IPS-15b (cell line): ENCODE data around the gene XRRA1.
"Not testable (repeated sequence)": the region's sequence is repeated elsewhere in the genome, so short reads cannot be mapped to it uniquely, and the experiment has no call there.

Experiments used
- H3K27me3 ChIP-seq: one replicate; pipeline ENCODE4 v1.6.1; 2013; ENCODE audit warnings: low read length; ENCODE audit not compliant: control insufficient read depth, insufficient read depth
- H3K36me3 ChIP-seq: one replicate; pipeline ENCODE4 v1.6.1; 2013; ENCODE audit warnings: low read length; ENCODE audit not compliant: control insufficient read depth, insufficient read depth
- H3K4me1 ChIP-seq: one replicate; pipeline ENCODE4 v1.6.1; 2013; ENCODE audit warnings: mild to moderate bottlenecking, low read length; ENCODE audit not compliant: control insufficient read depth, insufficient read depth
- H3K4me3 ChIP-seq: one replicate; pipeline ENCODE4 v1.5.1; 2013; ENCODE audit warnings: low read depth, low read length
- H3K9ac ChIP-seq: one replicate; pipeline ENCODE4 v1.6.1; 2013; ENCODE audit warnings: low read depth, mild to moderate bottlenecking, low read length
- H3K9me3 ChIP-seq: one replicate; pipeline ENCODE4 v1.6.1; 2013; ENCODE audit warnings: mild to moderate bottlenecking, low read length; ENCODE audit not compliant: control insufficient read depth, insufficient read depth

XRRA1 gene

GRCh38 chr11:74927496-74927895 lies 21.4 kb downstream of the XRRA1 start:
- no peaks in the 10 kb centered on the region for H3K36me3 ChIP-seq
- no peak overlapping the region for H3K9ac ChIP-seq

GRCh38 chr11:74926304-74927030 lies 22.4 kb downstream of the XRRA1 start:
- no peak overlapping the region for H3K4me3 ChIP-seq

More at GRCh38 chr11:74927496-74927895, 21.4 kb downstream of the XRRA1 start:
- Histone ChIP-seq H3K27me3 (no peaks in the 10 kb centered on the region), H3K4me1 (no peaks in the 10 kb centered on the region), H3K9me3 (no peaks in the 10 kb centered on the region), H3K4me3 (no peak overlapping the region)

DNA sequence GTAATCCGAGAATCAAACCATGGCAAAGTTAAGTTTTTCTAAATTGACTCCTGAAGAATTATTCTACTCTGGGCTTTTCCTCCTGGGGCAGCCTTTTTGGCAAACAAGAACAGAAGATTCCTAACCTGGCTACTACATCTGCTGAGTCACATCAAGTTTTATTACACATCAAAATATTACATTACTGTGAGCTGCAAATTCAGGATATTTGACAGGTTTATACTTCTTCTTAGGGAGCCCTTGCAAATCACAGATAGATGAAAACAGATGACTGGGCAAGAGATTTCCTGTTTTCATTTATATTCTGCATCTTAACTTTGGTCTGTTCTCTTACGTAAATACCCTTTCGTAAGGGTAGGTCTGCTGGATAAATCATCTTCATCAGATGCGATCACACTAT lies 23.6 kb downstream of the XRRA1 start:
- Histone ChIP-seq H3K27me3 (no peaks in the 10 kb centered on the region), H3K4me1 (no peaks in the 10 kb centered on the region), H3K9me3 (no peaks in the 10 kb centered on the region), H3K4me3 (no peak overlapping the region), H3K9ac (no peak overlapping the region), H3K36me3 (no peaks in the 10 kb centered on the region)

More at GRCh38 chr11:74926304-74927030, 22.4 kb downstream of the XRRA1 start:
- Histone ChIP-seq H3K9ac (no peak overlapping the region), H3K9me3 (no peaks in the 10 kb centered on the region), H3K36me3 (no peaks in the 10 kb centered on the region), H3K4me1 (no peaks in the 10 kb centered on the region), H3K27me3 (no peaks in the 10 kb centered on the region)

DNA sequence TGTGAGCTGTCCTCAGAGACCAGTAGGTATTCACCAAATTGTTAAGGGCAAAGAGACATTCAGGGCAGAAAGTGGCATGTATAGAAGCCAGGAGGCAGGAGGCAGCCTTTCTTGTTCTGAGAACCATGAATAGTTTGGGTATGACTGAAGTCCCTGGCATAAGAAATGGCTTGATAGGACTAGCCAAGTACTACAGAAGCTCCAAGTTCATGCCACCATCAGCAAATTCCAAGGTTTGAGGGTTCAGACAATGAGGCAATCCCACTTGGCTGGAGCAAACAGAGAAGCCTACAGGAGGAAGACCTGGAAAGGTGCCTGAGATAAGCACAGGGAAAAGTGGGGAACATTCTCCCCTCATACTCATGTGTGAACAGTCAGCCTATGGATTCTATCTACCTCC lies 25.8 kb downstream of the XRRA1 start:
- H3K4me3 ChIP-seq: no peak overlapping the region
- no peaks in the 10 kb centered on the region for H3K4me1 ChIP-seq
- H3K36me3 ChIP-seq: no peaks in the 10 kb centered on the region
- H3K9ac ChIP-seq: no peak overlapping the region
- no peaks in the 10 kb centered on the region for H3K9me3 ChIP-seq
- no peaks in the 10 kb centered on the region for H3K27me3 ChIP-seq

- Histone ChIP-seq H3K36me3 (no peaks in the 10 kb centered on the region), H3K4me3 (no peak overlapping the region)
These were observed 39.1 kb downstream of the XRRA1 start for GRCh38 chr11:74909812-74910211.

DNA sequence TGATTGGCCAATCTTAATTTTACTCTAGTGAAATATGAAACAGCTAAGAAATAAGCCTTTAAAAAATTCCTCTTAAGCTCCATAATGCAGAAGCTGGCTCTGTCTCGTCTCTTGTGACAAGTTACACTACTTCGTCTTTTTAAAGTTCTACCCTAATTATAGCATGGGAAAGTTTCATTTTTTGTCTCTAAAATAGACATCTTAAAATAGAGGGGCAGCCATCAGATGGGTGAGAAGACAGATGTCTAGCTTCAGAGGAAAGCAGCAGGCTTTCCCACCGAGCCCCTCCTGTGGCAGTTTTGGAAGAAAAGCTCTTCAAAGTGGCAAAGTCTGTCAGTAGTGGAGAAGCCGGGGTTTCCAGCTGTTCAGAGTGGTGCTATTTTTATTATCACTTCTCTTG lies 39.5 kb downstream of the XRRA1 start:
- Histone ChIP-seq H3K4me1 (no peaks in the 10 kb centered on the region), H3K27me3 (no peaks in the 10 kb centered on the region), H3K9me3 (no peaks in the 10 kb centered on the region), H3K36me3 (no peaks in the 10 kb centered on the region), H3K9ac (no peak overlapping the region), H3K4me3 (no peak overlapping the region)

More at GRCh38 chr11:74909812-74910211, 39.1 kb downstream of the XRRA1 start:
- H3K9ac ChIP-seq: no peak overlapping the region
- H3K4me1 ChIP-seq: no peaks in the 10 kb centered on the region
- no peaks in the 10 kb centered on the region for H3K9me3 ChIP-seq
- no peaks in the 10 kb centered on the region for H3K27me3 ChIP-seq

DNA sequence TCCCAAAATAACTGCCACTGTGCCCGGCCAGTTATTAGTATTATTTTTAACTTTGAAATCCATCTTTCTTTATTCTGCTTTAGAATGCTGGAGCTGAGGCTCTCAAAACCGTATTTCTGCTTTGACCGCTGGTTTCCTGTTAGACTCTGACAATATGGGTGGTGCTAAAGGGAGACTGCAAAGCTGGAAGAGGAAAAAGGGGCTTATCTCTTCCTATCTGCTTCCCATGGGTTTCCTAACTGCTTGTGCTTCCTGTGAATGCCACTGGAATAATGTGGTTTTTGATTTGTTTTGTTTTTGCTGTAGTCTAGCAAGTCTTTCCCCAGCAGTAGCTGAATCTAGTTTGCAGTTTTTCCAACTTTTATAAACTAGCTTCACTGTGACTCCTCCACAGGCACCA lies 43.6 kb downstream of the XRRA1 start:
- H3K4me3 ChIP-seq: no peak overlapping the region
- H3K36me3 ChIP-seq: no peaks in the 10 kb centered on the region
- no peak overlapping the region for H3K9ac ChIP-seq
- H3K9me3 ChIP-seq: no peaks in the 10 kb centered on the region
- no peaks in the 10 kb centered on the region for H3K4me1 ChIP-seq
- H3K27me3 ChIP-seq: no peaks in the 10 kb centered on the region

- H3K4me3 ChIP-seq: no peak overlapping the region
- H3K4me1 ChIP-seq: no peaks in the 10 kb centered on the region
- no peaks in the 10 kb centered on the region for H3K36me3 ChIP-seq
- H3K9ac ChIP-seq: no peak overlapping the region
- no peaks in the 10 kb centered on the region for H3K27me3 ChIP-seq
- H3K9me3 ChIP-seq: no peaks in the 10 kb centered on the region
These were observed 46.5 kb downstream of the XRRA1 start for GRCh38 chr11:74902342-74902741.

GRCh38 chr11:74896311-74896710 lies 52.6 kb downstream of the XRRA1 start:
- Histone ChIP-seq H3K4me1 (no peaks in the 10 kb centered on the region), H3K9me3 (no peaks in the 10 kb centered on the region), H3K27me3 (no peaks in the 10 kb centered on the region), H3K36me3 (no peaks in the 10 kb centered on the region), H3K4me3 (no peak overlapping the region), H3K9ac (no peak overlapping the region)

DNA sequence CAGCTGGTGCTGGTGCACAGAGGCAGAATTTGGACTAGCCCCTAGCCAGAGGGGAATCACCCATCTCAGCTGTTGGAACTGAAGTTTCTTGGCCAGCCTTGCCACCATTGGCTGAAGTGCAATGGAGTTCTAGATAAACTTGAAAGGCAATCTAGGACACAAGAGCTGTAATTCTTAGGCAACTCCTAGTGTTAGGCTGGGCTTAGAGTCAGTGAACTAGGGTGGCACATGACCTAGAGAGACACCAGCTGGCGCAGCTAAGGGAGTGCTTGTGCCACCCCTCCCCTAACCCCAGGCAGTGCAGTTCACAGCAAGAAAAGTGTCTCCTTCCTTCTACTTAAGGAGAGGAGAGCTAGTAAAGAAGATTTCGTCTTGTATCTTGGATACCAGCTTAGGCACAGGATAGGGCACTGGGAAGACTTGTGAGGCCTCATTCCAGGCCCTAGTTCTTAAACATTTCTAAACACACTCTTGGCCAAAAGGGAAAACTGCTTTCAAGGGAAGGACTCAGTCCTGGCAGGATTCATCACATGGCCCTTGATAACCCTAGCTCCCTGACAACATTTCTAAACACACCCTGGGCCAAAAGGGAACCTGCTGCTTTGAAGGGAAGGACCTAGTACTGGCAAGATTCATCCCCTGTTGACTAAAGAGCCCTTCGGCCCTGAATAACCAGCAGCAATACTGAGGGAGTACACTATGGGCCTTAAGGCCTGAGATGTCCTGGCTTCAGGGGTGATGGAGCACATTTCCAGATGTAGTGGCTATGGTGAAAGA lies 53.4 kb downstream of the XRRA1 start:
- no peak overlapping the region for H3K4me3 ChIP-seq
- H3K4me1 ChIP-seq: no peaks in the 10 kb centered on the region
- H3K36me3 ChIP-seq: no peaks in the 10 kb centered on the region
- H3K27me3 ChIP-seq: no peaks in the 10 kb centered on the region
- no peaks in the 10 kb centered on the region for H3K9me3 ChIP-seq
- no peak overlapping the region for H3K9ac ChIP-seq

- not testable (repeated sequence) for H3K36me3 ChIP-seq, H3K9ac ChIP-seq, H3K4me3 ChIP-seq, H3K4me1 ChIP-seq, H3K27me3 ChIP-seq, H3K9me3 ChIP-seq
These were observed 55.9 kb downstream of the XRRA1 start for GRCh38 chr11:74893015-74893414.

DNA sequence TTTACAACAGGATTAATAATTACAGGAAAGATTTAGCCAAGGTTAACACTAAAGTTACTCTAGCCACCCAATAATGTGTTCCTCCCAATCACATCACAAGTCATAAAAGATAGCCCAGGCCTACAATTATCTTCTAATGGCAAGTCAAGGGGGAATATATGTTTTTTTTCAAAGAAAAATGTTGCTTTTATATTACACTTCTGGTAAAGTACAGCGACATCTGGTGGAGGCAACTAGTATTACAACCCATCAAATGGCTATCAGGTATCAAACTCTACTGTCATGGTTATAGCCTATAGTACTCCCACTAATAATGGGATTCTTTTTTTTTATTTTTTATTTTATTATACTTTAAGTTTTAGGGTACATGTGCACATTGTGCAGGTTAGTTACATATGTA lies 71.8 kb downstream of the XRRA1 start:
- H3K27me3 ChIP-seq: no peaks in the 10 kb centered on the region
- no peaks in the 10 kb centered on the region for H3K4me1 ChIP-seq
- no peaks in the 10 kb centered on the region for H3K9me3 ChIP-seq
- H3K4me3 ChIP-seq: no peak overlapping the region
- H3K36me3 ChIP-seq: no peaks in the 10 kb centered on the region
- H3K9ac ChIP-seq: no peak overlapping the region
